HEK293 (cell line): ENCODE data around the gene PRRC2B.
A peak's percentile ranks its signal among the peaks of the same experiment; 100 is the strongest.

Source experiments
- BCL11A ChIP-seq: fragments of 450-650 bp; formaldehyde crosslinking; IDR thresholded peaks from 2 replicates; pipeline ENCODE4 v1.5.1; 2016; ENCODE audit warnings: low read depth, missing biosample characterization, missing genetic modification characterization
- TCF7L2 ChIP-seq: IDR thresholded peaks from 2 replicates; pipeline ENCODE4 v1.6.1; 2011; ENCODE audit warnings: low read depth, mild to moderate bottlenecking, inconsistent platforms, low read length, moderate library complexity, borderline replicate concordance
- ZBTB7A ChIP-seq: fragments of 450-650 bp; formaldehyde crosslinking; IDR thresholded peaks from 2 replicates; pipeline ENCODE4 v1.5.1; 2016; ENCODE audit warnings: low read depth, missing biosample characterization, missing genetic modification characterization
- ZNF138 ChIP-seq: fragments of 450-650 bp; formaldehyde crosslinking; IDR thresholded peaks from 2 replicates; pipeline ENCODE4 v1.5.1; 2016; ENCODE audit warnings: missing biosample characterization, missing genetic modification characterization, borderline replicate concordance
- ZNF366 ChIP-seq: fragments of 450-650 bp; formaldehyde crosslinking; conservative IDR thresholded peaks from 2 replicates; pipeline ENCODE4 v1.5.1; 2016; ENCODE audit warnings: missing biosample characterization, missing genetic modification characterization
- ZNF398 ChIP-seq: fragments of 450-650 bp; formaldehyde crosslinking; IDR thresholded peaks from 2 replicates; pipeline ENCODE4 v1.5.1; 2017; ENCODE audit warnings: missing biosample characterization, missing genetic modification characterization
- ZNF624 ChIP-seq: fragments of 450-650 bp; formaldehyde crosslinking; IDR thresholded peaks from 2 replicates; pipeline ENCODE4 v1.5.1; 2017; ENCODE audit warnings: missing biosample characterization, missing genetic modification characterization
- ZNF670 ChIP-seq: fragments of 450-650 bp; formaldehyde crosslinking; IDR thresholded peaks from 2 replicates; pipeline ENCODE4 v1.5.1; 2016; ENCODE audit warnings: missing biosample characterization, missing genetic modification characterization, low read depth
- ZNF792 ChIP-seq: fragments of 450-650 bp; formaldehyde crosslinking; IDR thresholded peaks from 2 replicates; pipeline ENCODE4 v1.5.1; 2016; ENCODE audit warnings: missing biosample characterization, missing genetic modification characterization
- TF ChIP-seq, protein P1 (sequence below): fragments of 450-650 bp; formaldehyde crosslinking; IDR thresholded peaks from 2 replicates; pipeline ENCODE4 v1.5.1; 2016; ENCODE audit warnings: missing biosample characterization, missing genetic modification characterization
- TF ChIP-seq, protein P2 (sequence below): fragments of 450-650 bp; formaldehyde crosslinking; IDR thresholded peaks from 2 replicates; pipeline ENCODE4 v1.5.1; 2016; ENCODE audit warnings: missing biosample characterization, missing genetic modification characterization
- TF ChIP-seq, protein P3 (sequence below): fragments of 450-650 bp; formaldehyde crosslinking; IDR thresholded peaks from 2 replicates; pipeline ENCODE4 v1.5.1; 2016; ENCODE audit warnings: missing biosample characterization, missing genetic modification characterization
- TF ChIP-seq, protein P4 (sequence below): IDR thresholded peaks from 2 replicates; pipeline ENCODE4 v1.6.1; 2011; ENCODE audit warnings: mild to moderate bottlenecking, low read depth, low read length, borderline replicate concordance

- TF ChIP-seq, protein P1, sequence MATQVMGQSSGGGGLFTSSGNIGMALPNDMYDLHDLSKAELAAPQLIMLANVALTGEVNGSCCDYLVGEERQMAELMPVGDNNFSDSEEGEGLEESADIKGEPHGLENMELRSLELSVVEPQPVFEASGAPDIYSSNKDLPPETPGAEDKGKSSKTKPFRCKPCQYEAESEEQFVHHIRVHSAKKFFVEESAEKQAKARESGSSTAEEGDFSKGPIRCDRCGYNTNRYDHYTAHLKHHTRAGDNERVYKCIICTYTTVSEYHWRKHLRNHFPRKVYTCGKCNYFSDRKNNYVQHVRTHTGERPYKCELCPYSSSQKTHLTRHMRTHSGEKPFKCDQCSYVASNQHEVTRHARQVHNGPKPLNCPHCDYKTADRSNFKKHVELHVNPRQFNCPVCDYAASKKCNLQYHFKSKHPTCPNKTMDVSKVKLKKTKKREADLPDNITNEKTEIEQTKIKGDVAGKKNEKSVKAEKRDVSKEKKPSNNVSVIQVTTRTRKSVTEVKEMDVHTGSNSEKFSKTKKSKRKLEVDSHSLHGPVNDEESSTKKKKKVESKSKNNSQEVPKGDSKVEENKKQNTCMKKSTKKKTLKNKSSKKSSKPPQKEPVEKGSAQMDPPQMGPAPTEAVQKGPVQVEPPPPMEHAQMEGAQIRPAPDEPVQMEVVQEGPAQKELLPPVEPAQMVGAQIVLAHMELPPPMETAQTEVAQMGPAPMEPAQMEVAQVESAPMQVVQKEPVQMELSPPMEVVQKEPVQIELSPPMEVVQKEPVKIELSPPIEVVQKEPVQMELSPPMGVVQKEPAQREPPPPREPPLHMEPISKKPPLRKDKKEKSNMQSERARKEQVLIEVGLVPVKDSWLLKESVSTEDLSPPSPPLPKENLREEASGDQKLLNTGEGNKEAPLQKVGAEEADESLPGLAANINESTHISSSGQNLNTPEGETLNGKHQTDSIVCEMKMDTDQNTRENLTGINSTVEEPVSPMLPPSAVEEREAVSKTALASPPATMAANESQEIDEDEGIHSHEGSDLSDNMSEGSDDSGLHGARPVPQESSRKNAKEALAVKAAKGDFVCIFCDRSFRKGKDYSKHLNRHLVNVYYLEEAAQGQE (tag by site-specific recombination): no peak
- TF ChIP-seq ZNF624 (tag by site-specific recombination) (no peak), ZNF366 (no peak), ZNF398 (tag by site-specific recombination) (no peak), BCL11A (tag by site-specific recombination) (no peak), TCF7L2 (no peak), ZNF792 (no peak), ZNF670 (tag by site-specific recombination) (no peak), ZBTB7A (0 out of 2 replicates have a peak, but pooled peaks have one; percentile 56), ZNF138 (no peak)
- TF ChIP-seq, protein P2, sequence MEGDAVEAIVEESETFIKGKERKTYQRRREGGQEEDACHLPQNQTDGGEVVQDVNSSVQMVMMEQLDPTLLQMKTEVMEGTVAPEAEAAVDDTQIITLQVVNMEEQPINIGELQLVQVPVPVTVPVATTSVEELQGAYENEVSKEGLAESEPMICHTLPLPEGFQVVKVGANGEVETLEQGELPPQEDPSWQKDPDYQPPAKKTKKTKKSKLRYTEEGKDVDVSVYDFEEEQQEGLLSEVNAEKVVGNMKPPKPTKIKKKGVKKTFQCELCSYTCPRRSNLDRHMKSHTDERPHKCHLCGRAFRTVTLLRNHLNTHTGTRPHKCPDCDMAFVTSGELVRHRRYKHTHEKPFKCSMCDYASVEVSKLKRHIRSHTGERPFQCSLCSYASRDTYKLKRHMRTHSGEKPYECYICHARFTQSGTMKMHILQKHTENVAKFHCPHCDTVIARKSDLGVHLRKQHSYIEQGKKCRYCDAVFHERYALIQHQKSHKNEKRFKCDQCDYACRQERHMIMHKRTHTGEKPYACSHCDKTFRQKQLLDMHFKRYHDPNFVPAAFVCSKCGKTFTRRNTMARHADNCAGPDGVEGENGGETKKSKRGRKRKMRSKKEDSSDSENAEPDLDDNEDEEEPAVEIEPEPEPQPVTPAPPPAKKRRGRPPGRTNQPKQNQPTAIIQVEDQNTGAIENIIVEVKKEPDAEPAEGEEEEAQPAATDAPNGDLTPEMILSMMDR (tag by site-specific recombination): no peak
- TF ChIP-seq, protein P3, sequence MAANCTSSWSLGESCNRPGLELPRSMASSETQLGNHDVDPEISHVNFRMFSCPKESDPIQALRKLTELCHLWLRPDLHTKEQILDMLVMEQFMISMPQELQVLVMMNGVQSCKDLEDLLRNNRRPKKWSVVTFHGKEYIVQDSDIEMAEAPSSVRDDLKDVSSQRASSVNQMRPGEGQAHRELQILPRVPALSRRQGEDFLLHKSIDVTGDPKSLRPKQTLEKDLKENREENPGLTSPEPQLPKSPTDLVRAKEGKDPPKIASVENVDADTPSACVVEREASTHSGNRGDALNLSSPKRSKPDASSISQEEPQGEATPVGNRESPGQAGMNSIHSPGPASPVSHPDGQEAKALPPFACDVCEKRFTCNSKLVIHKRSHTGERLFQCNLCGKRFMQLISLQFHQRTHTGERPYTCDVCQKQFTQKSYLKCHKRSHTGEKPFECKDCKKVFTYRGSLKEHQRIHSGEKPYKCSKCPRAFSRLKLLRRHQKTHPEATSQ (tag by site-specific recombination): no peak
- TF ChIP-seq, protein P4, sequence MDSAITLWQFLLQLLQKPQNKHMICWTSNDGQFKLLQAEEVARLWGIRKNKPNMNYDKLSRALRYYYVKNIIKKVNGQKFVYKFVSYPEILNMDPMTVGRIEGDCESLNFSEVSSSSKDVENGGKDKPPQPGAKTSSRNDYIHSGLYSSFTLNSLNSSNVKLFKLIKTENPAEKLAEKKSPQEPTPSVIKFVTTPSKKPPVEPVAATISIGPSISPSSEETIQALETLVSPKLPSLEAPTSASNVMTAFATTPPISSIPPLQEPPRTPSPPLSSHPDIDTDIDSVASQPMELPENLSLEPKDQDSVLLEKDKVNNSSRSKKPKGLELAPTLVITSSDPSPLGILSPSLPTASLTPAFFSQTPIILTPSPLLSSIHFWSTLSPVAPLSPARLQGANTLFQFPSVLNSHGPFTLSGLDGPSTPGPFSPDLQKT: no peak
Observed at GRCh38 chr9:131394464-131395156, 724 bp downstream of the PRRC2B start.
